IMR-90 (cell line): ENCODE results near the gene SDK1. TPM values are rescaled to one million over a fixed set of nuclear protein-coding genes. Genes with fewer than 3 reads are reported as not detected.

Experiments used
- ATAC-seq: fragments of 200-7000 bp; cut with Tn5 transposase; 2 replicates; pipeline ENCODE4 v1.9.1; 2020; ENCODE audit warnings: low read depth, mild to moderate bottlenecking, moderate library complexity
- BruUV-seq: library from RNA; stranded (reverse); fragments of 400-500 nt; replicated peaks from 2 replicates; lab custom pipeline; 2021; lab: Mats Ljungman, UMichigan
- CTCF ChIA-PET: fragments of 300-600 bp; formaldehyde crosslinking; extraction: SDS; loops from one replicate; lab custom pipeline; 2021; ENCODE audit warnings: antibody characterized with exemption; lab: Yijun Ruan, JAX
- POLR2A ChIA-PET: fragments of 300-600 bp; sonication (Branson Sonifier 250); formaldehyde crosslinking; loops from one replicate; lab custom pipeline; 2022; ENCODE audit warnings: antibody characterized with exemption; ENCODE audit not compliant: unreplicated experiment; lab: Charles Lee
- DNase-seq: peaks from one replicate; pipeline ENCODE4 v3.0.0; 2013
- H2AFZ ChIP-seq: replicated peaks from 2 replicates; pipeline ENCODE3; 2013; ENCODE audit warnings: low read length, mild to moderate bottlenecking; ENCODE audit not compliant: poor library complexity
- H2AK5ac ChIP-seq: 2 replicates; pipeline ENCODE4 v1.6.1; 2013; ENCODE audit warnings: low read depth, low read length, inconsistent platforms
- H2AK9ac ChIP-seq: replicated peaks from 2 replicates; pipeline ENCODE3; 2013; ENCODE audit warnings: mild to moderate bottlenecking, low read depth, low read length, moderate library complexity; ENCODE audit not compliant: poor library complexity
- H2BK120ac ChIP-seq: 2 replicates; pipeline ENCODE4 v1.6.1; 2013; ENCODE audit warnings: low read depth, low read length, inconsistent platforms
- H2BK15ac ChIP-seq: 3 replicates; pipeline ENCODE4 v1.6.1; 2013; ENCODE audit warnings: low read depth, low read length, inconsistent platforms
- H2BK20ac ChIP-seq: 2 replicates; pipeline ENCODE4 v1.6.1; 2013; ENCODE audit warnings: low read depth, mild to moderate bottlenecking, inconsistent platforms, low read length, moderate library complexity
- H2BK5ac ChIP-seq: 2 replicates; pipeline ENCODE4 v1.6.1; 2013; ENCODE audit warnings: mild to moderate bottlenecking, low read depth, low read length, inconsistent platforms; ENCODE audit not compliant: poor library complexity, severe bottlenecking
- H3K14ac ChIP-seq: replicated peaks from 2 replicates; pipeline ENCODE4 v1.6.1; 2013; ENCODE audit warnings: low read depth, low read length, inconsistent platforms
- H3K18ac ChIP-seq: 2 replicates; pipeline ENCODE4 v1.6.1; 2013; ENCODE audit warnings: low read depth, low read length, control low read depth
- H3K23ac ChIP-seq: 2 replicates; pipeline ENCODE4 v1.6.1; 2013; ENCODE audit warnings: low read depth, low read length, inconsistent platforms
- H3K27ac ChIP-seq: 2 replicates; pipeline ENCODE4 v1.5.1; 2013; ENCODE audit warnings: mild to moderate bottlenecking, control low read depth, low read length; ENCODE audit not compliant: insufficient read depth
- H3K27me3 ChIP-seq: 2 replicates; pipeline ENCODE4 v1.6.1; 2013; ENCODE audit warnings: low read length; ENCODE audit not compliant: control insufficient read depth, insufficient read depth
- H3K36me3 ChIP-seq: 2 replicates; pipeline ENCODE4 v1.6.1; 2013; ENCODE audit warnings: low read length, mixed read lengths; ENCODE audit not compliant: control insufficient read depth, insufficient read depth
- H3K4ac ChIP-seq: 2 replicates; pipeline ENCODE4 v1.6.1; 2013; ENCODE audit warnings: low read depth, low read length, inconsistent platforms
- H3K4me1 ChIP-seq: 2 replicates; pipeline ENCODE4 v1.6.1; 2013; ENCODE audit warnings: low read length, mixed read lengths; ENCODE audit not compliant: control insufficient read depth, insufficient read depth
- H3K4me2 ChIP-seq: 2 replicates; pipeline ENCODE4 v1.6.1; 2013; ENCODE audit warnings: low read depth, mild to moderate bottlenecking, control low read depth, low read length, moderate library complexity
- H3K4me3 ChIP-seq: 2 replicates; pipeline ENCODE4 v1.5.1; 2013; ENCODE audit warnings: low read depth, mild to moderate bottlenecking, control low read depth, low read length, moderate library complexity; ENCODE audit not compliant: insufficient read depth
- H3K56ac ChIP-seq: 2 replicates; pipeline ENCODE4 v1.6.1; 2013; ENCODE audit warnings: low read length, inconsistent platforms; ENCODE audit not compliant: insufficient read depth; ENCODE audit errors: extremely low read depth
- H3K79me1 ChIP-seq, 2 experiments: 2 replicates each; pipeline ENCODE4 v1.6.1; 2013; ENCODE audit warnings: low read length in 2 of 2, inconsistent platforms in 1 of 2, low read depth in 1 of 2
- H3K9ac ChIP-seq: 2 replicates; pipeline ENCODE4 v1.6.1; 2013; ENCODE audit warnings: low read depth, low read length, control low read depth
- H3K9me1 ChIP-seq: 2 replicates; pipeline ENCODE4 v1.6.1; 2013; ENCODE audit warnings: low read length, inconsistent platforms; ENCODE audit not compliant: insufficient read depth
- H3K9me3 ChIP-seq: 2 replicates; pipeline ENCODE4 v1.6.1; 2013; ENCODE audit warnings: low read length; ENCODE audit not compliant: control insufficient read depth, insufficient read depth
- H4K20me1 ChIP-seq: 2 replicates; pipeline ENCODE4 v1.6.1; 2013; ENCODE audit warnings: low read length, inconsistent platforms; ENCODE audit not compliant: insufficient read depth
- H4K5ac ChIP-seq: 2 replicates; pipeline ENCODE4 v1.6.1; 2013; ENCODE audit warnings: mild to moderate bottlenecking, low read depth, low read length, control low read depth
- H4K8ac ChIP-seq, 2 experiments: 2 replicates each; pipeline ENCODE4 v1.6.1; 2013; ENCODE audit warnings: low read depth in 2 of 2, low read length in 2 of 2, control low read depth in 1 of 2, inconsistent platforms in 1 of 2
- H4K91ac ChIP-seq: 2 replicates; pipeline ENCODE4 v1.6.1; 2013; ENCODE audit warnings: low read depth, low read length, inconsistent platforms; ENCODE audit not compliant: insufficient read depth
- BHLHE40 ChIP-seq: fragments of 150-350 bp; IDR thresholded peaks from 2 replicates; pipeline ENCODE4 v1.6.1; 2016; ENCODE audit warnings: mild to moderate bottlenecking, low read depth, low read length
- MXI1 ChIP-seq: IDR thresholded peaks from 2 replicates; pipeline ENCODE4 v1.6.1; 2012; ENCODE audit warnings: low read depth, mild to moderate bottlenecking, low read length, moderate library complexity, borderline replicate concordance
- NFE2L2 ChIP-seq: fragments of 150-350 bp; IDR thresholded peaks from 2 replicates; pipeline ENCODE4 v1.6.1; 2016; ENCODE audit warnings: low read depth, mild to moderate bottlenecking, low read length
- POLR2A ChIP-seq: IDR thresholded peaks from 2 replicates; pipeline ENCODE4 v1.6.1; 2012; ENCODE audit warnings: mild to moderate bottlenecking, low read depth, low read length
- RAD21 ChIP-seq: IDR thresholded peaks from 2 replicates; pipeline ENCODE4 v1.6.1; 2012; ENCODE audit warnings: low read length, improper control_type of control experiment
- RCOR1 ChIP-seq: IDR thresholded peaks from 2 replicates; pipeline ENCODE4 v1.6.1; 2012; ENCODE audit warnings: mild to moderate bottlenecking, low read length, improper control_type of control experiment; ENCODE audit not compliant: insufficient replicate concordance
- RFX5 ChIP-seq: IDR thresholded peaks from 2 replicates; pipeline ENCODE4 v1.8.0; 2012; ENCODE audit warnings: low read depth, mild to moderate bottlenecking, low read length, moderate library complexity
- SMC3 ChIP-seq: fragments of 150-350 bp; IDR thresholded peaks from 2 replicates; pipeline ENCODE4 v1.6.1; 2016; ENCODE audit warnings: low read depth, mild to moderate bottlenecking, antibody characterized with exemption, low read length, moderate library complexity
- WGBS, 2 experiments: methylation state at CpG; one replicate each; pipeline versions ENCODE4 v1.1.5 to v1.1.7; 2013; ENCODE audit warnings: missing lambda C conversion rate in 2 of 2; ENCODE audit not compliant: insufficient read length in 1 of 2; ENCODE audit errors: extremely low coverage in 2 of 2; 5-methylcytosine and 5-hydroxymethylcytosine counted together
- dilution Hi-C: fragments of 300-500 bp; cut with HindIII; formaldehyde crosslinking; loops from one replicate; pipeline ENCODE4 v1.14.3; 2018; ENCODE audit warnings: low sequenced_read_pairs; ENCODE audit not compliant: unreplicated experiment
- in situ Hi-C: fragments of 300-500 bp; cut with MboI; formaldehyde crosslinking; loops from 3 replicates; pipeline ENCODE4 v1.14.3; 2019; ENCODE audit warnings: low sequenced_read_pairs, inconsistent platforms, mixed read lengths
- intact Hi-C: fragments of 100-400 bp; cut with micrococcal nuclease; formaldehyde crosslinking; loops from 2 replicates; pipeline ENCODE4 v1.10.0; 2022
- polyA plus RNA-seq, 3 experiments: library from polyadenylated mRNA; depleted of rRNA; stranded (reverse); fragments of >200 nt; gene quantifications; 2 replicates each; pipeline ENCODE4 v1.2.3, GENCODE V29; 2012; ENCODE audit warnings: low replicate concordance in 1 of 3
- total RNA-seq: library from RNA; depleted of rRNA; stranded (reverse); fragments of >200 nt; gene quantifications from 2 replicates; pipeline ENCODE4 v1.2.3, GENCODE V29; 2012
- TF ChIP-seq, protein P1 (sequence below): fragments of 150-350 bp; IDR thresholded peaks from 2 replicates; pipeline ENCODE4 v1.6.1; 2016; ENCODE audit warnings: low read depth, mild to moderate bottlenecking, low read length, moderate library complexity, borderline replicate concordance
- TF ChIP-seq, protein P2 (sequence below): fragments of 150-350 bp; IDR thresholded peaks from 2 replicates; pipeline ENCODE4 v1.6.1; 2017; ENCODE audit warnings: mild to moderate bottlenecking, antibody characterized with exemption, low read length, low read depth

Gene SDK1
- total and polyA plus RNA-seq, 2 of the 4 experiments (the other 2 are of a cell fraction), result 1.5 to 1.6 TPM

- Histone ChIP-seq H4K8ac (no peak overlapping the region), H3K9me1 (no peaks in the 10 kb centered on the region), H4K5ac (no peak overlapping the region), H2AFZ (no peak overlapping the region), H3K14ac (no peak overlapping the region), H3K27ac (no peak overlapping the region), H2BK120ac (no peak overlapping the region), H3K18ac (no peak overlapping the region), H4K20me1 (no peaks in the 10 kb centered on the region), H2BK5ac (no peak overlapping the region), H2AK9ac (no peak overlapping the region), H2AK5ac (no peak overlapping the region), H3K27me3 (no peaks in the 10 kb centered on the region), H3K4me2 (no peak overlapping the region), H3K4me3 (no peak overlapping the region), H4K91ac (no peak overlapping the region), H3K4ac (no peak overlapping the region), H3K9ac (no peak overlapping the region), H3K9me3 (peaks cover 32% of the 10 kb centered on the region), H3K79me1 (no peaks in the 10 kb centered on the region), H3K4me1 (no peaks in the 10 kb centered on the region), H2BK20ac (no peak overlapping the region), H3K36me3 (no peaks in the 10 kb centered on the region), H2BK15ac (no peak overlapping the region), H3K23ac (no peak overlapping the region), H3K56ac (no peak overlapping the region)
- no peak for TF ChIP-seq BHLHE40
- no peak for TF ChIP-seq SMC3
- TF ChIP-seq MXI1, result no peak
- TF ChIP-seq RCOR1, result no peak
- TF ChIP-seq, protein P1, sequence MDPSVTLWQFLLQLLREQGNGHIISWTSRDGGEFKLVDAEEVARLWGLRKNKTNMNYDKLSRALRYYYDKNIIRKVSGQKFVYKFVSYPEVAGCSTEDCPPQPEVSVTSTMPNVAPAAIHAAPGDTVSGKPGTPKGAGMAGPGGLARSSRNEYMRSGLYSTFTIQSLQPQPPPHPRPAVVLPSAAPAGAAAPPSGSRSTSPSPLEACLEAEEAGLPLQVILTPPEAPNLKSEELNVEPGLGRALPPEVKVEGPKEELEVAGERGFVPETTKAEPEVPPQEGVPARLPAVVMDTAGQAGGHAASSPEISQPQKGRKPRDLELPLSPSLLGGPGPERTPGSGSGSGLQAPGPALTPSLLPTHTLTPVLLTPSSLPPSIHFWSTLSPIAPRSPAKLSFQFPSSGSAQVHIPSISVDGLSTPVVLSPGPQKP, result no peak
- TF ChIP-seq, protein P2, sequence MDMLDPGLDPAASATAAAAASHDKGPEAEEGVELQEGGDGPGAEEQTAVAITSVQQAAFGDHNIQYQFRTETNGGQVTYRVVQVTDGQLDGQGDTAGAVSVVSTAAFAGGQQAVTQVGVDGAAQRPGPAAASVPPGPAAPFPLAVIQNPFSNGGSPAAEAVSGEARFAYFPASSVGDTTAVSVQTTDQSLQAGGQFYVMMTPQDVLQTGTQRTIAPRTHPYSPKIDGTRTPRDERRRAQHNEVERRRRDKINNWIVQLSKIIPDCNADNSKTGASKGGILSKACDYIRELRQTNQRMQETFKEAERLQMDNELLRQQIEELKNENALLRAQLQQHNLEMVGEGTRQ, result no peak
- TF ChIP-seq NFE2L2, result no peak
- TF ChIP-seq RFX5, result no peak
- TF ChIP-seq POLR2A, result no peak
- TF ChIP-seq RAD21, result no peak
- POLR2A ChIA-PET, result no interaction called here
- in situ Hi-C loops (no loop called here), intact Hi-C loops (no loop called here), dilution Hi-C loops (no loop called here)
- CTCF ChIA-PET, result no interaction called here
- no peak for DNase-seq
- BruUV-seq, result no TSS peak
- WGBS, 2 experiments, result no CpG with 5 or more reads among the region's 4 CpGs
- ATAC-seq, result no peak
Measured at GRCh38 chr7:4244041-4244440, 943.0 kb downstream of the SDK1 start.
